COLO668 (cell line): ENCODE results near the gene C7orf25.

Source experiments
- DNase-seq: peaks from one replicate; lab custom pipeline; 2025; ENCODE audit not compliant: unreplicated experiment; lab: John Stamatoyannopoulos, UW

C7orf25 gene

GRCh38 chr7:42911454-42912447, at the start of gene C7orf25:
Gene C7orf25 (minus strand): TSS chr7:42912070. CDS start chr7:42910900, 1,170 bp downstream.
- DNase-seq, result peak; percentile 99

GRCh38 chr7:42961170-42961569, 49.3 kb upstream of the C7orf25 start:
- no peak for DNase-seq

GRCh38 chr7:42960762-42961161, 48.9 kb upstream of the C7orf25 start:
- DNase-seq, result no peak

GRCh38 chr7:42959549-42959948, 47.7 kb upstream of the C7orf25 start:
- DNase-seq, result no peak

- no peak for DNase-seq
These were observed 44.2 kb upstream of the C7orf25 start for GRCh38 chr7:42956062-42956461.

- DNase-seq, result no peak
These were observed 42.1 kb upstream of the C7orf25 start for GRCh38 chr7:42953994-42954393.

- no peak for DNase-seq
These were observed 40.5 kb upstream of the C7orf25 start for GRCh38 chr7:42952328-42952727.

GRCh38 chr7:42950417-42950816, 38.5 kb upstream of the C7orf25 start:
- DNase-seq, result no peak

- DNase-seq, result no peak
These were observed 35.7 kb upstream of the C7orf25 start for GRCh38 chr7:42947521-42947920.

GRCh38 chr7:42946627-42946950, 34.7 kb upstream of the C7orf25 start:
- DNase-seq, result no peak

- DNase-seq, result no peak
These were observed 34.2 kb upstream of the C7orf25 start for GRCh38 chr7:42945821-42946626.

- DNase-seq, result peak; percentile 79
These were observed 29.3 kb upstream of the C7orf25 start for GRCh38 chr7:42940985-42941847.

GRCh38 chr7:42939457-42940240, 27.8 kb upstream of the C7orf25 start:
- DNase-seq, result no peak

GRCh38 chr7:42935861-42936260, 24.0 kb upstream of the C7orf25 start:
- no peak for DNase-seq

GRCh38 chr7:42934291-42934690, 22.4 kb upstream of the C7orf25 start:
- no peak for DNase-seq

GRCh38 chr7:42932811-42933591, 21.1 kb upstream of the C7orf25 start:
- no peak for DNase-seq

- DNase-seq, result peak; percentile 98
These were observed 20.2 kb upstream of the C7orf25 start, which contains the start of the genes MRPL32 and PSMA2 for GRCh38 chr7:42931834-42932651. Gene MRPL32 (plus strand): TSS chr7:42932376. CDS start chr7:42932387, 11 bp downstream. Gene PSMA2 (minus strand): TSS chr7:42932174. CDS start chr7:42932158, 16 bp downstream.

GRCh38 chr7:42931447-42931833, 19.6 kb upstream of the C7orf25 start:
- DNase-seq, result no peak
